SU-DHL-6 (cell line): ENCODE measurements around the gene NOCT.
A peak's percentile ranks its signal among the peaks of the same experiment; 100 is the strongest.

Source experiments
- H2AFZ ChIP-seq: fragments of 200-600 bp; sonication (generic); 2 replicates; pipeline ENCODE4 v1.6.1; 2014; ENCODE audit warnings: low read depth, mild to moderate bottlenecking, moderate library complexity, mixed read lengths, antibody characterized with exemption, low read length; ENCODE audit not compliant: severe bottlenecking
- H3F3A ChIP-seq: fragments of 200-600 bp; shearing (Covaris generic); 2 replicates; pipeline ENCODE4 v1.6.0; 2016; ENCODE audit warnings: antibody characterized with exemption, mild to moderate bottlenecking; ENCODE audit not compliant: insufficient read depth
- H3K27ac ChIP-seq: fragments of 200-600 bp; sonication (generic); 2 replicates; pipeline ENCODE4 v1.5.1; 2016; ENCODE audit warnings: low read depth, mild to moderate bottlenecking, low read length, moderate library complexity, mixed read lengths
- H3K27me3 ChIP-seq: fragments of 200-600 bp; sonication (generic), shearing (Covaris generic); 2 replicates; pipeline ENCODE4 v1.6.0; 2014; ENCODE audit warnings: mild to moderate bottlenecking, low read length
- H3K36me3 ChIP-seq: fragments of 200-600 bp; sonication (generic); 2 replicates; pipeline ENCODE4 v1.6.1; 2014; ENCODE audit warnings: mild to moderate bottlenecking, low read length, mixed read lengths
- H3K4me2 ChIP-seq: fragments of 300-600, 200-600 bp; shearing (Covaris generic), sonication (generic); 2 replicates; pipeline ENCODE4 v1.6.0; 2014; ENCODE audit warnings: low read length, low read depth, mild to moderate bottlenecking; ENCODE audit not compliant: poor library complexity, severe bottlenecking
- H3K4me3 ChIP-seq: fragments of 200-600 bp; sonication (generic); 2 replicates; pipeline ENCODE4 v1.5.1; 2014; ENCODE audit warnings: antibody characterized with exemption, low read length, mild to moderate bottlenecking, mixed read lengths; ENCODE audit not compliant: insufficient read depth, poor library complexity, severe bottlenecking
- H3K79me2 ChIP-seq: fragments of 200-600 bp; sonication (generic); 2 replicates; pipeline ENCODE4 v1.6.1; 2014; ENCODE audit warnings: mild to moderate bottlenecking, low read length, moderate library complexity; ENCODE audit not compliant: insufficient read depth
- H3K9ac ChIP-seq: fragments of 200-600 bp; sonication (generic); 2 replicates; pipeline ENCODE4 v1.7.0; 2014; ENCODE audit warnings: mild to moderate bottlenecking, low read length
- H3K9me2 ChIP-seq: fragments of 200-600 bp; sonication (generic); replicated peaks from 2 replicates; pipeline ENCODE4 v1.6.1; 2014; ENCODE audit warnings: low read length; ENCODE audit not compliant: insufficient read depth
- H3K9me3 ChIP-seq: fragments of 200-600 bp; sonication (generic); 2 replicates; pipeline ENCODE4 v1.6.1; 2014; ENCODE audit warnings: low read length, mixed read lengths; ENCODE audit not compliant: insufficient read depth
- H4K20me1 ChIP-seq: fragments of 200-600 bp; sonication (generic); 2 replicates; pipeline ENCODE4 v1.6.1; 2014; ENCODE audit warnings: low read depth, mild to moderate bottlenecking, antibody characterized with exemption, low read length, moderate library complexity, mixed read lengths
- EZH2phosphoT487 ChIP-seq: fragments of 200-600 bp; sonication (generic), shearing (Covaris generic); conservative IDR thresholded peaks from 2 replicates; pipeline ENCODE4 v1.6.1; 2018; ENCODE audit warnings: mild to moderate bottlenecking, antibody characterized with exemption, low read length, moderate library complexity, mixed read lengths
- TF ChIP-seq, protein P1 (sequence below): fragments of 200-600 bp; sonication (generic); IDR thresholded peaks from one replicate; pipeline ENCODE4 v1.5.1; 2017; ENCODE audit warnings: antibody characterized with exemption, mild to moderate bottlenecking, low read length, moderate library complexity; ENCODE audit not compliant: insufficient read depth, poor library complexity, severe bottlenecking

NOCT gene, protein sequence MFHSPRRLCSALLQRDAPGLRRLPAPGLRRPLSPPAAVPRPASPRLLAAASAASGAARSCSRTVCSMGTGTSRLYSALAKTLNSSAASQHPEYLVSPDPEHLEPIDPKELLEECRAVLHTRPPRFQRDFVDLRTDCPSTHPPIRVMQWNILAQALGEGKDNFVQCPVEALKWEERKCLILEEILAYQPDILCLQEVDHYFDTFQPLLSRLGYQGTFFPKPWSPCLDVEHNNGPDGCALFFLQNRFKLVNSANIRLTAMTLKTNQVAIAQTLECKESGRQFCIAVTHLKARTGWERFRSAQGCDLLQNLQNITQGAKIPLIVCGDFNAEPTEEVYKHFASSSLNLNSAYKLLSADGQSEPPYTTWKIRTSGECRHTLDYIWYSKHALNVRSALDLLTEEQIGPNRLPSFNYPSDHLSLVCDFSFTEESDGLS

DNA sequence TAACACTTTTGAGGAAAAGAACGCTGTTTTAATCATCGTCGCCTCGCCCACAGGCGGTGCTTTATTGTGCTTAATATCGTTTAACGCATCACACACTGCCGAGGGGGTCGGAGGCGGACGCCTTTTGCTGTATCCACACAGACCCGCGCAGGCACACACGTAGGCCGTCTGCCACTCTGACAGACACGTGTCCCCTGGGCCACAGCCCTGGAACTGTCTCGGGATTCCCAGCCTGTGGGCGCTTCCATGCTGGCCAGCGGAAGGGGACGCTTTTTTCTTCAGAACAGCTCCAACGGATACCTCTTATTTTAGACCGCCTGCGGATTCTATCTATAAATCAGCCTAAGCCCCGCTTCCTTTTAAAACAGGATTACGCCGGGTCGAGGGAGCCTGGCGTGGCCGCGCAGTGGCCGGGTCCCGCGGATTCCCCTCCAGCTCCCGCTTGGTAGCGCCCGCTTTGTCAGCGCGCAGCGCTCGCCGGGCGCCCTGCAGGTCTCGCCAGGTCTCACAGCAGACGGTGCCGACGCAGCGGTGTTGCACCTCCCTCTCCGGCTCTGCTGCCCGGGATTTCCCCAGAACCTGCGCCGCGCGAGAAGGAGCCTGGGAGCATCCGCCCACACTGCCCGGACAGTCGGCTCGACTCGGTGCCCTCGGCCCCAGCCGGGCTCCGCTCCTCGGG, at the start of gene NOCT:
Gene NOCT, plus strand, starts transcription at position 513 of the 679 bp plus-strand sequence. CDS start 201 bp downstream, outside the sequence.
- TF ChIP-seq EZH2phosphoT487, result no peak
- TF ChIP-seq, protein P1, sequence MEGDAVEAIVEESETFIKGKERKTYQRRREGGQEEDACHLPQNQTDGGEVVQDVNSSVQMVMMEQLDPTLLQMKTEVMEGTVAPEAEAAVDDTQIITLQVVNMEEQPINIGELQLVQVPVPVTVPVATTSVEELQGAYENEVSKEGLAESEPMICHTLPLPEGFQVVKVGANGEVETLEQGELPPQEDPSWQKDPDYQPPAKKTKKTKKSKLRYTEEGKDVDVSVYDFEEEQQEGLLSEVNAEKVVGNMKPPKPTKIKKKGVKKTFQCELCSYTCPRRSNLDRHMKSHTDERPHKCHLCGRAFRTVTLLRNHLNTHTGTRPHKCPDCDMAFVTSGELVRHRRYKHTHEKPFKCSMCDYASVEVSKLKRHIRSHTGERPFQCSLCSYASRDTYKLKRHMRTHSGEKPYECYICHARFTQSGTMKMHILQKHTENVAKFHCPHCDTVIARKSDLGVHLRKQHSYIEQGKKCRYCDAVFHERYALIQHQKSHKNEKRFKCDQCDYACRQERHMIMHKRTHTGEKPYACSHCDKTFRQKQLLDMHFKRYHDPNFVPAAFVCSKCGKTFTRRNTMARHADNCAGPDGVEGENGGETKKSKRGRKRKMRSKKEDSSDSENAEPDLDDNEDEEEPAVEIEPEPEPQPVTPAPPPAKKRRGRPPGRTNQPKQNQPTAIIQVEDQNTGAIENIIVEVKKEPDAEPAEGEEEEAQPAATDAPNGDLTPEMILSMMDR, result no peak

DNA sequence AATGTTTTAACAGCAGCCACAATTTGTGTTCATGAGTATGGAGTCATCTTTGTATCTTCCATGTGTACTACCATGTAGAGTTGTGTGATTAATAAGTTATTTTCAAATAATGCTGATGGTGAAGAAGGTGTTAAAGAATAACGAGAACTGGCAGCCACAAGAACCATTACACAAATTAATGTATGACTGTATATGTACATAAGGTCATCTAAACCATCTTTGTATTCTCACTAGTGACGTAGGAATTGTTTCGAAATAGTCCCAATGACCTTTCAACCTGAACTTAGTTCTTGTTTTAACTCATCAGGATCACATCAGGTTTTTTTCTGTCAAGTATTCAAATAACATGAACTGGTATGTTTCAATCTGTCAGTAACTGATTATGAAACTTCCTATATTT, 48.3 kb upstream of the NOCT start:
- Histone ChIP-seq H2AFZ (no peak overlapping the region), H3K4me2 (no peak overlapping the region), H3K4me3 (no peak overlapping the region), H3K9me3 (no peaks in the 10 kb centered on the region), H3K9ac (no peak overlapping the region), H4K20me1 (no peaks in the 10 kb centered on the region), H3K9me2 (no peaks in the 10 kb centered on the region), H3F3A (no peaks in the 10 kb centered on the region), H3K27me3 (no peaks in the 10 kb centered on the region), H3K27ac (no peak overlapping the region), H3K36me3 (no peaks in the 10 kb centered on the region), H3K79me2 (no peaks in the 10 kb centered on the region)
- TF ChIP-seq, protein P1, result no peak
- no peak for TF ChIP-seq EZH2phosphoT487

More for the DNA sequence above, at the start of gene NOCT:
- Histone ChIP-seq H3F3A (0 out of 2 replicates have a peak, but pooled peaks cover 4% of the 10 kb centered on the region), H2AFZ (peak within 1 kb of the TSS; percentile 82), H3K9ac (peak within 1 kb of the TSS; percentile 79), H3K36me3 (no peaks in the 10 kb centered on the region), H3K9me3 (no peaks in the 10 kb centered on the region), H4K20me1 (no peaks in the 10 kb centered on the region), H3K4me3 (peak within 1 kb of the TSS; percentile 88), H3K4me2 (peak within 1 kb of the TSS; percentile 63), H3K9me2 (no peaks in the 10 kb centered on the region), H3K27ac (peak within 1 kb of the TSS; percentile 76), H3K27me3 (no peaks in the 10 kb centered on the region), H3K79me2 (peaks cover 42% of the 10 kb centered on the region)

DNA sequence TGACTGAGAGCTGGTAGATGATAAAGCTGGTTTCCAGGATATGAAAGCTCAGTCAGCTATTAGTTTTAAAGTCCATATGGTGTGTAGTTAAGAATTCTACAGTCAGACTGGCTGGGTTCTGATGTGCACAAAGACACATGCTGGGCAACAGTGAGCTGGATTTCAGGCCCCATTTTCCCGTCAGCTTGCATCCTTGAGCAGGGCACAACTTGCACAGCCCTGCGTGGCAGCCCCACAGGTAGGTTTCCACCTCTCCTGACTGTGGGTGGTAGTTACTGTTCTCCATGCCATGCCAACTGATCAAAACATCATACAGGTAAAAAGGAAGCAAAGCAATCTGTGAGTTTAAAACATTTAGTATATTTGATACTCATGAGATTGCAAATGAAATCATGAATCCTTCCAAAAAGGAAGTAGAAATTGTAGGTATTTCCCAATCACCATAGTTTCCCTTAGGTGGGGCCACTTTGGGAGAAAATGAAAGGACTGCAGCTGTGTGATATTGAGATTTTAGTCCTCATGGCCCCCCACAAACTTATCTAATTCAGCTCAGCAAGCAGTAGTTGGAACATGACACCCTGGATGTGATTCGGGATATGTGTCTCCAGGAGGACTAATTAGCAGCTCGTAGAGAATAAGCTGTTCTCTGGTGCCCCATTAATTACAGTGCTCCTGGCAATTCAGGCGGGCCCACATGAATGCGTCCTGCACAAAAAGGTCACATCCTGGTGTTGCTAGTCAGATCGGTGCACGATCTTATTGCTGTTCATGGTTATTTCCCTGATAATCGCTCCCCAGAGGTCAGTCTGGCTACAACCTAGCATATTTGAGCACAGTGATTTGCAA, 42.4 kb upstream of the NOCT start:
- Histone ChIP-seq H3K27me3 (no peaks in the 10 kb centered on the region), H3K36me3 (no peaks in the 10 kb centered on the region), H4K20me1 (no peaks in the 10 kb centered on the region), H3F3A (no peaks in the 10 kb centered on the region), H3K9me3 (no peaks in the 10 kb centered on the region), H3K9me2 (no peaks in the 10 kb centered on the region), H3K4me3 (no peak overlapping the region), H3K9ac (no peak overlapping the region), H3K27ac (no peak overlapping the region), H3K4me2 (no peak overlapping the region), H2AFZ (no peak overlapping the region), H3K79me2 (no peaks in the 10 kb centered on the region)
- TF ChIP-seq, protein P1, result no peak
- TF ChIP-seq EZH2phosphoT487, result no peak
